Activated CD4-positive, alpha-beta T cell treated with anti-CD3 and anti-CD28 coated beads, Interleukin-2, amount 50 U/mL, for 1 hour (primary cell): Measurements from ENCODE around the gene OR2S2.
A peak's percentile ranks its signal among the peaks of the same experiment; 100 is the strongest.
"Not testable (repeated sequence)": the region's sequence is repeated elsewhere in the genome, so short reads cannot be mapped to it uniquely, and the experiment has no call there.

Experiments used
- DNase-seq: peaks from one replicate; pipeline ENCODE4 v3.0.0-alpha.2; 2020

Gene OR2S2

GRCh38 chr9:35930521-35930920, 27.4 kb downstream of the OR2S2 start:
- DNase-seq, result no peak

GRCh38 chr9:35929453-35929718, 28.6 kb downstream of the OR2S2 start:
- DNase-seq, result no peak

- DNase-seq, result no peak
These were observed 29.1 kb downstream of the OR2S2 start for GRCh38 chr9:35928591-35929452.

DNA sequence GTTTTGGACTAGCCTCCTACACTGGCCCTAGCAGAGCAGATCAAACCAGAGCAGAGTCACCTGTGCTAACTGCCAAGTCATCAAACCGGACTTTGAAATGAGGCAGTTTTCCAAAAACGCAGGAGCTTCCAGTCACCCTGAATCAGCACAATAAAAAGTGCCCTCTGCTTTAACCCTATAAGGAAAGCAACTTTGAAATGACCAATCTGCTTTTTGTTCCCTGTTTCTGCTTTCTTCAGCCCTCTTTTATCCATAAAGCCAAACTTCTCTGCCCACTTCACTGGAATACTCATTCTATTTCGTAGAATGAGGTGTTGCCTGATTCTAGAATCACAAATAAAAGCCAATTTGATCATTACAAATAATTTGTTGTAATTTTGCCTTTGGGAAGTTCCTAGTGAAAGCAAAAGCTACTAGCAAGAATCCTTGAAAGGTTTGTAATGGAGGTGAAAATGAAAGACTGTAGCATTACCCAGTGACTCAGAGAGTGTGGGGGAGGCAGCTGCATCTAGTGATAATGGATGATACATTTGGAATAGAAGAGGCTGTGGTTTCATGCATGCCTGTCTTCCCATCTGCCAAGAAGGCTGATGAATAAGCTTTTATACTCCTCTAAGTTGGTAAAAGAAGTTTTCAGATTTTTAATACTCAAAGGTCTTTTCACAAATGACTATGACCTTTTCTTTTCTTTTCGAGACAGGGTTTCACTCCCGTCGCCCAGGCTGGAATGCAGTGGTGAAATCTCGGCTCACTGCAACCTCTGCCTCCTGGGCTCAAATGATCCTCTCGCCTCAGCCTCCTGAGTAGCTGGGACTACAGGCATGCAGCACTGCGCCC, 33.8 kb downstream of the OR2S2 start:
- DNase-seq, result no peak

DNA sequence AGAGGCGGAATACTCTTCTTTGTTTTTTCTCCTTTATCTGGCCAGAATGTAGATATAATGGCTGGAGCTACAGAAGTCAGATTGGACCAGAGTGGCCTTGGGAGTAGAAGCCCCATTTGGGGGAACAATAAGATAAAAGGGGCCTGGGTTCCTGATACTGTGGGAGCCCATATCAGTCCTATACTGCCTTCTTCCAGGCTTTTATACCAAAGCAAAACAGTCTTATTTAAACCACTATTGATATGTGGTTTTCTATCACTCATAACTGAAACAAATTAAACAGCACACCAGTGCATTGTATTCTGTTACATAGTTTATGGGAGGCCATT, 34.4 kb downstream of the OR2S2 start:
- no peak for DNase-seq

DNA sequence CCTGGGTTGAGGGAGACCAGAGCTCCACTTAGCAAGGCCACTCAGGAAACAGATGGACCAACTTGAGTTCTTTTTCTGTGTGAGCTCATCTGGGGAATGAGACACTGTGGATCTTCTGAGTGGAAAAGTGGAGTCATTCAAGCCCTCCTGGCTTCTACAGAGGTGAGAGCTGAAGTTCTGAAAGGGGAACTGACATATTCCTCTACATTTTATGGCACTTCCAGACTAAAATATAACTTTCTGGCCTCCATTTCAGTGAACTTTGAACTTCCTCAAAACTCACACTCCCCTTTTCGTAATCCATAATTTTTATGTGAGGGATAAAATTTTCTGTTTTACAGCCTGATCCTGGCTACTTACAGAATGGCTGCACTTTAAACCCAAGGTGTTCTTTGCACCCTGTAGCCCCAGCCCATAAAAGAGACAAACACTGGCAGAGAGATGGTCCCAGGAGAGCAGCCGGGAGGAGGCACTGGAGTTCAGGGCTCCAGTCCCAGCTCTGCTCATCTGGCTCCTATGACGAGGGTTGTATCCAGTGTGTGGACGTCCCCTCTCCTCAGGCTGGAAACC, 37.8 kb downstream of the OR2S2 start:
- DNase-seq, result no peak

- no peak for DNase-seq
These were observed 38.5 kb downstream of the OR2S2 start for GRCh38 chr9:35919212-35920008.

DNA sequence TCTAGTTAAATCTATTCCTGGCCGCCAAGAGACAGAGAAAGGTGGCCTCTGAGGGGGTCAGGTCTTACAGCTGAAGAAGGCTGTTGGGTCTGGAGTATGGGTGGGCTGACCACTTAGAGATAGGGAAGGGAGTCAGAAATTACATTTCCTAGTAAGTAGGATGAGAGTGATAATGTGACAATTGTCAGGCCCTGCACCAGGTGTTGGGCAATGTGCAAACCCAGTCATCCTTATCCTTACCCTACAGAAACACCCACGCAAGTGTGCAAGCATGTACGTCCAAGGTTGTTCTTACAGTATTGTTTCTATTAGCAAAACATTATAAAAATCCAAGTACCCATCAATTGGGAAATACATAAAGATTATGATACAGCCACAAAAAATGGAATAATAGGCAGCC, 39.2 kb downstream of the OR2S2 start:
- DNase-seq, result no peak

DNA sequence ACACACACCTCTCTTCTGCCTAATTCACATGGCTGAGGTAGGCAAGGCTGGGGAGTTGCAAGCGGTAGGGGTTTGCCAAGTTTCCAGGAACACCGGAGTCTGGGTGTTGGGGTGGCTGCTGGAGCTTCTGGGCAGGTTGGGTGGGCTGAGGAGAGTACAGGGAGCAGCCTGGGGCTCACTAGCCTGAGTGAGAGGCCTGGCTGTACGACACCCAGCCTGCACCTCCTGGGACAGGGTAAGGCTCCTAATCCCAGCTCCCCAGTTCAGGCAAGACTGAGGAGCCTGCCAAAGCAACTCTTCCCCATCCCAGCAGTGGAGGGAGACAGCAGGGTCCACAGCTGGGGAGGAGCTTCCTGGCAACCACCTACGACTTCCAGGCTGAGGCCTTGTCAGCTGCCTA, 40.7 kb downstream of the OR2S2 start:
- DNase-seq, result no peak

- no peak for DNase-seq
These were observed 42.2 kb downstream of the OR2S2 start for GRCh38 chr9:35915681-35916294.

- DNase-seq, result no peak
These were observed 43.6 kb downstream of the OR2S2 start for GRCh38 chr9:35914301-35914807.

GRCh38 chr9:35913429-35913828, 44.5 kb downstream of the OR2S2 start:
- not testable (repeated sequence) for DNase-seq

- DNase-seq, result no peak
These were observed 45.1 kb downstream of the OR2S2 start for GRCh38 chr9:35912791-35913400.

- no peak for DNase-seq
These were observed 46.3 kb downstream of the OR2S2 start for GRCh38 chr9:35911690-35912089.

DNA sequence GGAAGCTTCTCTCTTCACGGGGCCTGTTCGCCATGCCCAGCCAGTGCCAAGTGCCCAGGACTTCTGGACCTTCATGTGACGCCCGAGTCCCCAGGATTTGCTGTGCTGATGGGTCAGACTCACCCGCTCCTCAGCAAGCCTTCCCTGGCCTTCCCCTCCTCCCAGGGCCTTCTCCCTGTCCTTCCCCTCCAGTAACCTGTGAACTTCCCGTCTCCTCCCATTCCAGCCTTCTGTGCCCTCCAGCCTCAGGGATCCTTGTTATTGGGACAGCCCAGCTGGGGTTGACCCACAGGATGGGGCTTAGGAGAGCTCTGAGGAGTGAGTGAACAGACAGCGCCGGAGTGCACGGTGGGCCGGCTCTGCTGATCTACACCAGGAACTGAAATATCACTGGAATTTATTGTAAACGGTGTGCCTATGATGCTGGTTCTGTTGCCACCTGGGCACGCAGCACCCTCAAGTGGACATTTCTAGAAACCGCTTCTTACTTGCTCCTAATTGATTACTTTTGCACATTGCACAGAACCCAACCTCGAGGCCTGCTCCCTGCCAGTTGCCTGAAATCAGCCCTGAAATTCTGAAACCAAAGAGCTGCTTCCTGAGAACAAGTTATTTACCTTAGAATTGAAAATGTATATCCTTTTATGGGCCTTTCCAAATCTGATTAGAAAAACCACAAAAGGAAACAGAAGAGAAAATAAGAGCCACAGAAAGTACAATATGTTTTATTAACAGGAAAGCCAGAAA, 47.2 kb downstream of the OR2S2 start:
- peak; percentile 41 for DNase-seq

- DNase-seq, result no peak
These were observed 48.0 kb downstream of the OR2S2 start for GRCh38 chr9:35909687-35910612.

- no peak for DNase-seq
These were observed 48.7 kb downstream of the OR2S2 start, which contains the start of gene SPAAR for GRCh38 chr9:35909274-35909673. SPAAR (plus strand) TSS chr9:35909490; CDS start chr9:35910464, 974 bp downstream.

GRCh38 chr9:35908504-35909125, 49.3 kb downstream of the OR2S2 start:
- no peak for DNase-seq

DNA sequence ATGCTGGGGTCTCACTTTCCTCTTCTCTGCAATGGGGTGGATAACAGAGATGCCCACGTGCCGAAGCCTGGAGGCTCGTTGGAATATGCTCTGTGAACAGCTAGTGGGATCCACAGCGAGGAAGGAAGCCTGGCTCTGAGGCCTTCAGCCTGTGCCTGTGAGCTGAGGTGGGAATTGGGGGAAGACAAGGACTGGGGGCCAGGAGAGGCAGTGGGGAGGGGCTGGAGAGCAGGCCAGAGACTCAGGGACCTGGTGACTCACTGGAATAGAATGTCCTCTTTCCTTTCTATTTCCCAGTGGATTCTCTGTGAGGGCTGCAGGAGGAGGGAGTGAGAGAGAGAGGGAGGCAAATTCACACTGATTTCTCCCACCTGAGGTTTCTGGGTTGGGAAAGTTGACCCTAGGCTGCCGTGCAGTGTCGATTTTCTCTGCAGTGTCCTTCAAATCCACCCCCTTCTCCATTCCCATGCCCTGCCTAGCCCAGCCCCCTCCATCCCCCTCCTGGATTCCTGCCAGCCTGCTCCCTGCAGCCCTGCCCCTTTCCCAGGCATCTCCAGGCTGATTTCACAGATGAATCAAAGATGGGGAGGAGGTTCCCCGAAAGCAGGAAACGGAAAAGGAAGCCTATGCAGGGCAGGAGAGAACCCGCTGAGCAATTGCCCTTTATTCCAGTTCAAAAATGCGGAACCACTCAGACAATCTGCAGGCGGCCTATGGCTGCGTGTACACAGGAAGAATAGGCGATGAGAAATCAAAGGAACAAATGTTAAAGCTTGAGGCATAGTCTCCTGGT, 50.0 kb downstream of the OR2S2 start:
- DNase-seq, result no peak
